H1 (cell line): ENCODE measurements around the gene TANC1.

ENCODE experiments used
- BACH1 ChIP-seq: IDR thresholded peaks from 2 replicates; pipeline ENCODE4 v1.6.1; 2012; ENCODE audit warnings: low read length, improper control_type of control experiment
- CTCF ChIP-seq, 3 experiments: IDR thresholded peaks; 1 replicate in 2 of 3; 2 replicates in 1 of 3; pipeline versions ENCODE4 v1.5.1 to v1.6.1; 2011; ENCODE audit warnings: low read length in 3 of 3, mild to moderate bottlenecking in 3 of 3, inconsistent platforms in 2 of 3, low read depth in 1 of 3, moderate library complexity in 1 of 3; ENCODE audit not compliant: insufficient read depth in 1 of 3; ENCODE audit errors: control extremely low read depth in 1 of 3
- EP300 ChIP-seq, 2 experiments: IDR thresholded peaks; 1 replicate in 1 of 2; 2 replicates in 1 of 2; pipeline ENCODE4 v1.6.1; 2011 to 2012; ENCODE audit warnings: low read depth in 2 of 2, low read length in 2 of 2, mild to moderate bottlenecking in 2 of 2, borderline replicate concordance in 1 of 2, inconsistent platforms in 1 of 2, moderate library complexity in 1 of 2
- GABPA ChIP-seq: IDR thresholded peaks from 2 replicates; pipeline ENCODE4 v1.6.1; 2011; ENCODE audit warnings: mild to moderate bottlenecking, low read length, moderate library complexity, borderline replicate concordance; ENCODE audit not compliant: insufficient read depth
- KDM5A ChIP-seq: fragments of 200-600 bp; IDR thresholded peaks from 2 replicates; pipeline ENCODE4 v1.7.1; 2012; ENCODE audit warnings: mild to moderate bottlenecking, low read length, inconsistent platforms, mixed read lengths
- POLR2A ChIP-seq, 2 experiments: IDR thresholded peaks; 1 replicate in 1 of 2; 2 replicates in 1 of 2; pipeline ENCODE4 v1.6.1; 2011; ENCODE audit warnings: low read depth in 2 of 2, low read length in 2 of 2, mild to moderate bottlenecking in 2 of 2; ENCODE audit errors: control extremely low read depth in 1 of 2
- POLR2AphosphoS5 ChIP-seq: IDR thresholded peaks from 2 replicates; pipeline ENCODE4 v1.6.1; 2011; ENCODE audit warnings: low read depth, low read length
- SIN3A ChIP-seq, 2 experiments: IDR thresholded peaks in 1 of 2; conservative IDR thresholded peaks in 1 of 2; 2 replicates each; pipeline ENCODE4 v1.6.1; 2011 to 2012; ENCODE audit warnings: low read length in 2 of 2, improper control_type of control experiment in 1 of 2, low read depth in 1 of 2, mild to moderate bottlenecking in 1 of 2

GRCh38 chr2:159052157-159052601 is 83.7 kb downstream of the TANC1 start:
- TF ChIP-seq CTCF (IDR thresholded peaks at IDR 0.05; ENCODE audit: control extremely low read depth in 1 of 3, insufficient read depth in 1 of 3, low read depth in 1 of 3, low read length in 3 of 3) = no peak
- TF ChIP-seq POLR2AphosphoS5 = no peak
- TF ChIP-seq SIN3A (conservative IDR thresholded peaks at IDR 0.05 in 1 of 2, IDR thresholded peaks at IDR 0.05 in 1 of 2; ENCODE audit: low read depth in 1 of 2, low read length in 2 of 2) = no peak
- no peak for TF ChIP-seq KDM5A
- no peak for TF ChIP-seq GABPA
- no peak for TF ChIP-seq POLR2A (IDR thresholded peaks at IDR 0.05; ENCODE audit: control extremely low read depth in 1 of 2, low read depth in 2 of 2, low read length in 2 of 2)
- no peak for TF ChIP-seq BACH1
- TF ChIP-seq EP300 (IDR thresholded peaks at IDR 0.05; ENCODE audit: borderline replicate concordance in 1 of 2, low read depth in 2 of 2, low read length in 2 of 2) = no peak
